Measurements from ENCODE around the gene SKIDA1.

Gene SKIDA1

GRCh38 chr10:21526188-21526859, 842 bp upstream of the SKIDA1 start:
- H3K4me2 ChIP-seq (ENCODE audit: low read depth, low read length, poor library complexity, severe bottlenecking) = peak overlapping the region; percentile 62
- H4K20me1 ChIP-seq (ENCODE audit: insufficient read depth, low read length, poor library complexity, severe bottlenecking) = no peaks in the 10 kb centered on the region
- peaks cover 36% of the 10 kb centered on the region for H3K4me1 ChIP-seq (ENCODE audit: insufficient read depth, low read length, poor library complexity, severe bottlenecking)
- peaks cover 16% of the 10 kb centered on the region for H3K79me2 ChIP-seq (ENCODE audit: insufficient read depth, low read length)
- TF ChIP-seq EZH2phosphoT487 (IDR thresholded peaks at IDR 0.05; ENCODE audit: borderline replicate concordance) (no peak), CTCF (conservative IDR thresholded peaks at IDR 0.05; ENCODE audit: low read length) (no peak)
- peak overlapping the region; percentile 98 for H3K9ac ChIP-seq (ENCODE audit: low read depth, low read length, poor library complexity, severe bottlenecking)
- no peaks in the 10 kb centered on the region for H3K9me3 ChIP-seq (ENCODE audit: insufficient read depth, low read depth, low read length)
- no peaks in the 10 kb centered on the region for H3K27me3 ChIP-seq (ENCODE audit: insufficient read depth, low read length, poor library complexity, severe bottlenecking)
- 0 out of 2 replicates have a peak overlapping the region, but pooled peaks have one; percentile 47 for H2AFZ ChIP-seq (ENCODE audit: low read length)
- H3K4me3 ChIP-seq (ENCODE audit: low read length, poor library complexity, severe bottlenecking) = peak overlapping the region; percentile 85
- H3K9me2 ChIP-seq (replicated peaks; ENCODE audit: low read depth, low read length) = no peaks in the 10 kb centered on the region
- H3F3A ChIP-seq (ENCODE audit: low read depth) = peaks cover 17% of the 10 kb centered on the region; the same call in 1 of the 2 replicates
- H3K36me3 ChIP-seq (ENCODE audit: insufficient read depth, low read length) = no peaks in the 10 kb centered on the region

GRCh38 chr10:21524526-21525366, 736 bp downstream of the SKIDA1 start:
- no peak overlapping the region for H2AFZ ChIP-seq (ENCODE audit: low read length)
- no peaks in the 10 kb centered on the region for H3K27me3 ChIP-seq (ENCODE audit: insufficient read depth, low read length, poor library complexity, severe bottlenecking)
- H3K36me3 ChIP-seq (ENCODE audit: insufficient read depth, low read length) = no peaks in the 10 kb centered on the region
- peak overlapping the region; percentile 98 for H3K9ac ChIP-seq (ENCODE audit: low read depth, low read length, poor library complexity, severe bottlenecking)
- TF ChIP-seq EZH2phosphoT487 (IDR thresholded peaks at IDR 0.05; ENCODE audit: borderline replicate concordance) (no peak), CTCF (conservative IDR thresholded peaks at IDR 0.05; ENCODE audit: low read length) (no peak)
- H4K20me1 ChIP-seq (ENCODE audit: insufficient read depth, low read length, poor library complexity, severe bottlenecking) = no peaks in the 10 kb centered on the region
- H3K4me3 ChIP-seq (ENCODE audit: low read length, poor library complexity, severe bottlenecking) = peak overlapping the region; percentile 85
- peak overlapping the region; percentile 60 for H3K4me2 ChIP-seq (ENCODE audit: low read depth, low read length, poor library complexity, severe bottlenecking)
- peaks cover 16% of the 10 kb centered on the region for H3K79me2 ChIP-seq (ENCODE audit: insufficient read depth, low read length)
- 0 out of 2 replicates have a peak, but pooled peaks cover 13% of the 10 kb centered on the region for H3F3A ChIP-seq (ENCODE audit: low read depth)
- no peaks in the 10 kb centered on the region for H3K9me2 ChIP-seq (replicated peaks; ENCODE audit: low read depth, low read length)
- H3K9me3 ChIP-seq (ENCODE audit: insufficient read depth, low read depth, low read length) = no peaks in the 10 kb centered on the region
- H3K4me1 ChIP-seq (ENCODE audit: insufficient read depth, low read length, poor library complexity, severe bottlenecking) = peaks cover 27% of the 10 kb centered on the region

- Histone ChIP-seq H3K9me2 (replicated peaks; ENCODE audit: low read depth, low read length) (no peaks in the 10 kb centered on the region), H3K79me2 (ENCODE audit: insufficient read depth, low read length) (peaks cover 18% of the 10 kb centered on the region), H3K9ac (ENCODE audit: low read depth, low read length, poor library complexity, severe bottlenecking) (peak overlapping the region; percentile 98), H3K4me3 (ENCODE audit: low read length, poor library complexity, severe bottlenecking) (no peak overlapping the region), H3K36me3 (ENCODE audit: insufficient read depth, low read length) (no peaks in the 10 kb centered on the region), H2AFZ (ENCODE audit: low read length) (no peak overlapping the region), H4K20me1 (ENCODE audit: insufficient read depth, low read length, poor library complexity, severe bottlenecking) (no peaks in the 10 kb centered on the region), H3K9me3 (ENCODE audit: insufficient read depth, low read depth, low read length) (no peaks in the 10 kb centered on the region), H3K4me2 (ENCODE audit: low read depth, low read length, poor library complexity, severe bottlenecking) (no peak overlapping the region), H3K27me3 (ENCODE audit: insufficient read depth, low read length, poor library complexity, severe bottlenecking) (no peaks in the 10 kb centered on the region), H3K4me1 (ENCODE audit: insufficient read depth, low read length, poor library complexity, severe bottlenecking) (peaks cover 26% of the 10 kb centered on the region), H3F3A (ENCODE audit: low read depth) (0 out of 2 replicates have a peak, but pooled peaks cover 11% of the 10 kb centered on the region)
- no peak for TF ChIP-seq CTCF (conservative IDR thresholded peaks at IDR 0.05; ENCODE audit: low read length)
- no peak for TF ChIP-seq EZH2phosphoT487 (IDR thresholded peaks at IDR 0.05; ENCODE audit: borderline replicate concordance)
These were observed 1.4 kb downstream of the SKIDA1 start for GRCh38 chr10:21524131-21524525.
